Epithelial cell of esophagus (primary cell): ENCODE measurements around the gene MPZL1.
"Not testable (repeated sequence)": the region's sequence is repeated elsewhere in the genome, so short reads cannot be mapped to it uniquely, and the experiment has no call there.

Experiments
- DNase-seq: peaks from one replicate; pipeline ENCODE4 v3.0.0; 2010; ENCODE audit warnings: low read depth
- H3K4me3 ChIP-seq: 2 replicates; pipeline ENCODE4 v1.5.1; 2011; ENCODE audit warnings: mild to moderate bottlenecking, low read length, control low read depth
- TF ChIP-seq, protein P1 (sequence below): IDR thresholded peaks from 2 replicates; pipeline ENCODE4 v1.5.1; 2011; ENCODE audit warnings: low read depth, mild to moderate bottlenecking, low read length, control low read depth, inconsistent platforms; ENCODE audit not compliant: insufficient read depth; ENCODE audit errors: missing control alignments

Gene MPZL1

DNA sequence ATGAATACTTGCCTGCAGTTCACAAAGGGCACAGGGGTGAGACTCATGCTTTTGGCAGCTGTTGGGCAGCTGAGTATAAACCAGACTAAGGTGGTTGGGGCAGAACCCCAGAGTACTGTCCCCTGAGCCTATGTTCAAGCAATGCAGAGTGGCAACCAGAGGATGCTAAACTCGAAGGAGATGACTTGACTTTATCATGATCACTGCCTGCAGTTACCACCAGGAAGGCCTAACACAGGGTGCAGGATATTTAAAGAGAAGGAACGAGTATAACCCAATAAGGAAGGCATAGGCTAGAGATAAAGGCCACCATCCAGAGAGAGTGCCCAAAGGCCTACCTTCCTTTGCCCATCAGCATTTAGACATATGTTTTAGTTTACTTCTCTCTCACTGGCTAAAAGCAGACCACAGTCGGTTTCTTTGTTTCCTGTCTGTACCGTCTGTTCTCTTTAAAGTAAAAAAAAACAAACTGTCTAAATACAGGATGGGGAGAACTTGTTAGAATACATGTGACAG, 83.3 kb downstream of the MPZL1 start:
- TF ChIP-seq, protein P1, sequence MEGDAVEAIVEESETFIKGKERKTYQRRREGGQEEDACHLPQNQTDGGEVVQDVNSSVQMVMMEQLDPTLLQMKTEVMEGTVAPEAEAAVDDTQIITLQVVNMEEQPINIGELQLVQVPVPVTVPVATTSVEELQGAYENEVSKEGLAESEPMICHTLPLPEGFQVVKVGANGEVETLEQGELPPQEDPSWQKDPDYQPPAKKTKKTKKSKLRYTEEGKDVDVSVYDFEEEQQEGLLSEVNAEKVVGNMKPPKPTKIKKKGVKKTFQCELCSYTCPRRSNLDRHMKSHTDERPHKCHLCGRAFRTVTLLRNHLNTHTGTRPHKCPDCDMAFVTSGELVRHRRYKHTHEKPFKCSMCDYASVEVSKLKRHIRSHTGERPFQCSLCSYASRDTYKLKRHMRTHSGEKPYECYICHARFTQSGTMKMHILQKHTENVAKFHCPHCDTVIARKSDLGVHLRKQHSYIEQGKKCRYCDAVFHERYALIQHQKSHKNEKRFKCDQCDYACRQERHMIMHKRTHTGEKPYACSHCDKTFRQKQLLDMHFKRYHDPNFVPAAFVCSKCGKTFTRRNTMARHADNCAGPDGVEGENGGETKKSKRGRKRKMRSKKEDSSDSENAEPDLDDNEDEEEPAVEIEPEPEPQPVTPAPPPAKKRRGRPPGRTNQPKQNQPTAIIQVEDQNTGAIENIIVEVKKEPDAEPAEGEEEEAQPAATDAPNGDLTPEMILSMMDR: no peak
- H3K4me3 ChIP-seq: no peak overlapping the region
- DNase-seq: no peak

GRCh38 chr1:167806235-167806634, 84.5 kb downstream of the MPZL1 start:
- not testable (repeated sequence) for H3K4me3 ChIP-seq, DNase-seq

- H3K4me3 ChIP-seq, DNase-seq: not testable (repeated sequence)
Measured at GRCh38 chr1:167806676-167807075, 84.9 kb downstream of the MPZL1 start.

DNA sequence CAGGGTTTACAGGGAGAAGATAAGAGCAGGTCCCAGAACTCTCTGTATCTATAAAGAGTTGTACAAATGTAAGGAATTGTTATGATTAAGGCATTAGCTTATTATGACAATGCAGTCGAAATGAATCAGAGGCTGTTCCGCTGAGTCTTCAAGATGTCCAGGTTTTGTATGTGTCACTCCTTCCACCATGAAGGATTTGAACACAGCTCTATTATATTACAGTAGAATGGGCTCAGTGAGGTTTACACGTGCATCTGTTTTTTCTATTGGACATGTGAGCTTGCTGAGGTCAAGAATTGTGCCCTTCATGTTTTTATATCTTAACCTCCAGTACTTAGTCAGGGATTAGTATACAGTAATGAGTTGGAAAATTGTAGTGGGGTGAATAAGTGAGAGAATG, 86.3 kb downstream of the MPZL1 start:
- TF ChIP-seq, protein P1: no peak
- DNase-seq: peak; percentile 58

GRCh38 chr1:167808690-167809089, 86.9 kb downstream of the MPZL1 start:
- TF ChIP-seq, protein P1: no peak
- no peak for DNase-seq
- H3K4me3 ChIP-seq: no peak overlapping the region

More for the DNA sequence above, 86.3 kb downstream of the MPZL1 start:
- H3K4me3 ChIP-seq: no peak overlapping the region

GRCh38 chr1:167812972-167813371, 91.2 kb downstream of the MPZL1 start:
- no peak overlapping the region for H3K4me3 ChIP-seq
- TF ChIP-seq, protein P1: no peak
- no peak for DNase-seq

DNA sequence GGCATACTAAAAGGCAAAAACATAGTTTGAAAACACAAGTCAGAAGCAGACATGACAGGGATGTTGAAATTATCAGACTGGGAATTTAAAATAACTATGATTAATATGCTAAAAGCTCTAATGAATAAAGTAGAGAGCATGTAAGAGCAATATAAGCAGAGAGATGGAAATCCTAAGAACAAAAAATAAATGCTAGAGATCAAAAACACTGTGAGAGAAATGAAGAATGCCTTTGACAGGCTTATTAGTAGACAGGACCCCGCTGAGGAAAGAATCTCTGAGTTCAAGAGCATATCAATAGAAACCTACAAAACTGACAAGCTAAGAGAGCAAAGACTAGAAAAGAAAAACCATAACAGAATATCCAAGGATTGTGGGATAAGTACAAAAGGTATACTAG, 93.9 kb downstream of the MPZL1 start:
- no peak for DNase-seq
- TF ChIP-seq, protein P1: no peak
- H3K4me3 ChIP-seq: no peak overlapping the region

DNA sequence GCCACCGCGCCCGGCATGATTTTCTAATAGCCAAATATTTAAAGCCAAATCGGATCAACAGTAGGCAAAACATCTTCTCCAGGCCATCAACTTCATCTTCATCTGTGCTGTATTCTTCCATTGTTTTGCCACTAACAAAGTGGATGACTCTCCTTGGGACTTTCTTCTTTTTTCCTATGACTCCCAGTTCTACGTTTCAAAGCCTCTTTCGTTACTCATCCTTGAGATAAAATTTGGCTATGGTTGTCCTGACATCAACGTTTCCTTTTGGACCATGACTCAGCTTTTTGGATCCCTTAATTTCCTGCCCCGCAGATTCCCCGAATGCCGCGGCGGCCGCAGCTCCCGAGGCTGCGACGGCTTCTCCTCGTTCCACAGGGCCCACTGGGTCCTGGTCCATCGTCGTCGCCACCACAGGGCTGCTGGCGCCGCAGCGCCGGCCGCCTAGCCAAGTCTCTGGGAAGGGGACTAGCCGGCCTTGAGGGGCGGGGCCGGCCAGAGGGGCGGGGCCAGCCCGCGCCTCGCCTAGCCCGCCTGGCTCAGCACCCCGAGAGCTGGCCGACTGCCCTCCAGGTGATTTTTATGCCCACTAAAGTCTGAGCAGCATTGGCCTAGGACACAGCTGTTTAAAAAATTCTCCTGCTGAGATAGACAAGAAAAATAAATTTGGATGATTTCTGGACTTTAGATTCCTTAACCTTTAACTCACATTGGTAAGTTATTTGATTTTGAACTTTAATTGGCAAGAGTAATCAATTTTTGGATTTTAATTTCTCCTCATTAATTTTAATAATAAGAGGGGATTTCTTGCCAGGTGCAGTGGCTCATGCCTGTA, 98.3 kb downstream of the MPZL1 start:
- TF ChIP-seq, protein P1: no peak
- peak; percentile 82 for DNase-seq
- peak overlapping the region; percentile 34 for H3K4me3 ChIP-seq
